ENCODE results near the gene VAV1.
"Not testable (repeated sequence)": the region's sequence is repeated elsewhere in the genome, so short reads cannot be mapped to it uniquely, and the experiment has no call there.

Gene VAV1

GRCh38 chr19:6760606-6761005, 11.9 kb upstream of the VAV1 start:
- DNase-seq, result no peak

GRCh38 chr19:6761053-6761676, 11.3 kb upstream of the VAV1 start:
- DNase-seq, result peak; percentile 55

GRCh38 chr19:6762253-6762797, 10.2 kb upstream of the VAV1 start:
- not testable (repeated sequence) for DNase-seq

GRCh38 chr19:6765738-6766356, 6.7 kb upstream of the VAV1 start:
- DNase-seq, result no peak

GRCh38 chr19:6766357-6767080, 6.0 kb upstream of the VAV1 start:
- peak; percentile 31 for DNase-seq

- no peak for DNase-seq
Measured at GRCh38 chr19:6767081-6767356, 5.5 kb upstream of the VAV1 start.

- peak; percentile 97 for DNase-seq
Measured at GRCh38 chr19:6767357-6768235, 4.9 kb upstream of the VAV1 start, which contains the start of gene SH2D3A. SH2D3A (minus strand) TSS chr19:6767435; CDS start chr19:6763748, 3,687 bp downstream.

GRCh38 chr19:6768236-6768785, 4.2 kb upstream of the VAV1 start:
- peak; percentile 22 for DNase-seq

- peak; percentile 35 for DNase-seq
Measured at GRCh38 chr19:6769006-6769619, 3.4 kb upstream of the VAV1 start.

- DNase-seq, result not testable (repeated sequence)
Measured at GRCh38 chr19:6771648-6772027, 870 bp upstream of the VAV1 start.

GRCh38 chr19:6772866-6773322, 386 bp downstream of the VAV1 start:
- no peak for DNase-seq

- peak; percentile 74 for DNase-seq
Measured at GRCh38 chr19:6773323-6773931, 919 bp downstream of the VAV1 start.

- no peak for DNase-seq
Measured at GRCh38 chr19:6774821-6775707, 2.6 kb downstream of the VAV1 start.

- DNase-seq, result not testable (repeated sequence)
Measured at GRCh38 chr19:6776045-6776444, 3.5 kb downstream of the VAV1 start.

GRCh38 chr19:6776999-6777398, 4.5 kb downstream of the VAV1 start:
- no peak for DNase-seq

GRCh38 chr19:6777434-6777833, 4.9 kb downstream of the VAV1 start:
- DNase-seq, result no peak

GRCh38 chr19:6778386-6778785, 5.9 kb downstream of the VAV1 start:
- DNase-seq, result no peak

- no peak for DNase-seq
Measured at GRCh38 chr19:6779206-6779605, 6.7 kb downstream of the VAV1 start.

GRCh38 chr19:6787393-6787792, 14.9 kb downstream of the VAV1 start:
- no peak for DNase-seq

GRCh38 chr19:6788896-6789295, 16.4 kb downstream of the VAV1 start:
- no peak for DNase-seq
